ENCODE data around the gene NCBP3. TPM values are rescaled to one million over a fixed set of nuclear protein-coding genes. Genes with fewer than 3 reads are reported as not detected.

NCBP3 gene
- total and polyA plus RNA-seq, 12 donors: 11.0 to 36.6 (median 23.0) TPM

- H3K4me3 ChIP-seq: no peak overlapping the region
- H3K27ac ChIP-seq: peak overlapping the region in 4 of 5 donors; percentile 21 to 91 (median 91)
- TF ChIP-seq POLR2A (IDR thresholded peaks at IDR 0.05) (peak in 1 of 2 donors; percentile 12), CTCF (IDR thresholded peaks at IDR 0.05) (no peak)
- intact Hi-C loops (cut with DNase I): no loop called here
- peaks cover 58 to 66% of the 10 kb centered on the region in 2 donors for H3K4me1 ChIP-seq (replicated peaks in 1 of 2)
- WGBS, 4 donors: 76 to 86% (median 77%) methylated on average over 41 to 50 of the region's 50 CpGs
- H3K9me3 ChIP-seq (replicated peaks in 1 of 3): no peaks in the 10 kb centered on the region
- no peaks in the 10 kb centered on the region for H3K27me3 ChIP-seq
- peak; percentile 38 to 94 (median 61) for DNase-seq
- peaks cover 0 to 18% of the 10 kb centered on the region in 2 donors for H3K36me3 ChIP-seq (replicated peaks in 1 of 2)
Measured at GRCh38 chr17:3888343-3889171, 42.5 kb upstream of the NCBP3 start.

- H3K9me3 ChIP-seq (replicated peaks in 1 of 3): no peaks in the 10 kb centered on the region
- H3K27me3 ChIP-seq: no peaks in the 10 kb centered on the region
- H3K4me3 ChIP-seq: no peak overlapping the region
- intact Hi-C loops (cut with DNase I): no loop called here
- no peak for DNase-seq
- peaks cover 54 to 62% of the 10 kb centered on the region in 2 donors for H3K4me1 ChIP-seq (replicated peaks in 1 of 2)
- 71 to 79% (median 75%) methylated on average over 8 to 9 of the region's 9 CpGs for WGBS, 4 donors
- peaks cover 0 to 23% of the 10 kb centered on the region in 2 donors for H3K36me3 ChIP-seq (replicated peaks in 1 of 2)
- peak overlapping the region in 4 of 5 donors; percentile 13 to 91 (median 56) for H3K27ac ChIP-seq
- no peak for TF ChIP-seq CTCF (IDR thresholded peaks at IDR 0.05)
- no peak for TF ChIP-seq POLR2A (IDR thresholded peaks at IDR 0.05)
Measured at GRCh38 chr17:3887804-3888203, 41.8 kb upstream of the NCBP3 start.

DNA sequence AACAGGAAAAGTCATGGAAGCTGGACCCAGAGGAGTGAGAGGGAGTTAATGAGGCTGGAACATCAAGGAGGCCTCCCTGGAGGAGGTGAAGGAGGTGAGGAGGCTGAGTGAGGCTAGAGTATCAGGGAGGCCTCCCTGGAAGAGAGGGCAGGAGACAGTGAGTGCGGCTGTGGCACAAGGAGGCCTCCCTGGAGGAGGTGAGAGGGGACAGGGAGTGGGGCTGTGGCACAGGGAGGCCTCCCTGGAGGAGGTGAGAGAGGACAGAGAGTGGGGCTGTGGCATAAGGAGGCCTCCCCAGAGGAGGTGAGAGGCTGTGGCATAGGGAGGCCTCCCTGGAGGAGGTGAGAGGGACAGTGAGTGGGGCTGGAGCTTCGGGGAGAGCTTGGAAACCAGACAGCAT, 41.3 kb upstream of the NCBP3 start:
- no peak overlapping the region for H3K4me3 ChIP-seq
- peaks cover 0 to 27% of the 10 kb centered on the region in 2 donors for H3K36me3 ChIP-seq (replicated peaks in 1 of 2)
- H3K4me1 ChIP-seq (replicated peaks in 1 of 2): peaks cover 54 to 62% of the 10 kb centered on the region in 2 donors
- TF ChIP-seq POLR2A (IDR thresholded peaks at IDR 0.05) (no peak), CTCF (IDR thresholded peaks at IDR 0.05) (no peak)
- H3K27me3 ChIP-seq: no peaks in the 10 kb centered on the region
- WGBS, 4 donors: 61 to 85% (median 79%) methylated on average over 2 of the region's 2 CpGs
- DNase-seq: no peak
- H3K9me3 ChIP-seq (replicated peaks in 1 of 3): no peaks in the 10 kb centered on the region
- H3K27ac ChIP-seq: peak overlapping the region in 3 of 5 donors; percentile 66 to 91 (median 91)
- intact Hi-C loops (cut with DNase I): no loop called here

DNA sequence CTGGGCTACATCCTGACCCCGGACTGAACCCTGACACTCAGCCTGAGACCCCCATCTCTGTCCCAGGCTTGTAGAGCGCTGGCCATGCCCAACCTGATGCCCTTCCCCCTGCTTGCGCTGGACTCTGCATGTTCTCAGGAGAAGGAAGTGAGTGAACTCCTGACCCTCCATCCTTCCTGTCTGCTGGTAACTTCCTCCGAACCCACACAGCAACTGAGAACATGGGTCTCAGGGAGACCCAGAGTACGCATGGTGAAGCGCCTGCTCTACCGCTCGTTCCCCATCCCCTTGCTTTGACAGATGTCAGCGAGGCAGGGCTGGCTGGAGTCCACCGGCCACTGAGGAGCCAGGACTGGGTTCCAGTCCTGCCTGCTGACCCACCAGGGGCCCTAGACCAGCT, 40.7 kb upstream of the NCBP3 start:
- no peak for TF ChIP-seq POLR2A (IDR thresholded peaks at IDR 0.05)
- TF ChIP-seq CTCF (IDR thresholded peaks at IDR 0.05): no peak
- Histone ChIP-seq H3K27me3 (no peaks in the 10 kb centered on the region), H3K4me3 (no peak overlapping the region), H3K27ac (peak overlapping the region in 3 of 5 donors; percentile 66 to 91 (median 91)), H3K4me1 (replicated peaks in 1 of 2) (peaks cover 53 to 59% of the 10 kb centered on the region in 2 donors), H3K36me3 (replicated peaks in 1 of 2) (peaks cover 0 to 31% of the 10 kb centered on the region in 2 donors), H3K9me3 (replicated peaks in 1 of 3) (no peaks in the 10 kb centered on the region)
- 68 to 83% (median 74%) methylated on average over 7 to 10 of the region's 10 CpGs for WGBS, 4 donors
- DNase-seq: peak in 6 of 7 donors; percentile 47 to 80 (median 60)
- intact Hi-C loops (cut with DNase I): no loop called here
